ENCODE data around the gene ARHGAP6.

Gene ARHGAP6

DNA sequence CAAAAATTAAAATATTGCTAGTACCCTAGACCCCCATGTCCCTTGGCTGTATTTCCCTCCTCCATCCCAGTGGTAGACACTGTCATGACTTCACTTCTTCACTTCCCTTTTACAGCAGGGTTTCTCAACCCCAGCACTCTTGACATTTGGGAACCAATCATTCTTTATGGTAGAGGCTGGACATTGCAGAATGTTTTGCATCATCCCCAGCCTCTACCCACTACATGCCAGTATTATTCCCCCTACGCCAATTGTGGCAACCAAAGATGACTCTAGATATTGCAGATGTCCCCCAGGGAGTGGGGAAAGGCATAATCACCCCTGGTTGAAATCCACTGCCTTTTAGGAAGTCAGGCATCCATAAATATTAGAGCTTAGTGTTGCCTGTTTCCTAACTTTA, 233.9 kb downstream of the ARHGAP6 start:
- H3K4me3 ChIP-seq (ENCODE audit: low read length): no peak overlapping the region
- TF ChIP-seq CTCF (conservative IDR thresholded peaks at IDR 0.05; ENCODE audit: low read length): no peak
- no peak for DNase-seq (ENCODE audit: low read depth)

DNA sequence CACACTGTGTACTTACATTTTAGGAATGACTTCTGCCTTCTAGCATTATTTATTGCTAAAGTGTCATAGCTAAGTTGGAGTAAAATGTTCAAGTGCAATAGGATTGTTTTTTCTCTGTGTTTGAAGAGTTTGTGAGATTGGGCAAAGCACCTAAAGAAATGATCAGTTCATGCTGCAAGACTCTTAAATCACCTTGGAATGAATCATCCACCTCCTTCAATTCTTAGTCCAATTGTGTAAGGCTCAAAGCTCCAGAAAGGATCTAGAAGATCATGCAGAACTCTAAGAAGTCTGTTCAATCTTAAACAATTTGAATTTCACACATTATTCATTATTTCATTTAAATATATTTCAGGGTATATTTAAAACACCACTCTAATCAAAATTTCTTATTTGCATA, 235.4 kb downstream of the ARHGAP6 start:
- no peak for DNase-seq (ENCODE audit: low read depth)
- no peak for TF ChIP-seq CTCF (conservative IDR thresholded peaks at IDR 0.05; ENCODE audit: low read length)
- no peak overlapping the region for H3K4me3 ChIP-seq (ENCODE audit: low read length)

DNA sequence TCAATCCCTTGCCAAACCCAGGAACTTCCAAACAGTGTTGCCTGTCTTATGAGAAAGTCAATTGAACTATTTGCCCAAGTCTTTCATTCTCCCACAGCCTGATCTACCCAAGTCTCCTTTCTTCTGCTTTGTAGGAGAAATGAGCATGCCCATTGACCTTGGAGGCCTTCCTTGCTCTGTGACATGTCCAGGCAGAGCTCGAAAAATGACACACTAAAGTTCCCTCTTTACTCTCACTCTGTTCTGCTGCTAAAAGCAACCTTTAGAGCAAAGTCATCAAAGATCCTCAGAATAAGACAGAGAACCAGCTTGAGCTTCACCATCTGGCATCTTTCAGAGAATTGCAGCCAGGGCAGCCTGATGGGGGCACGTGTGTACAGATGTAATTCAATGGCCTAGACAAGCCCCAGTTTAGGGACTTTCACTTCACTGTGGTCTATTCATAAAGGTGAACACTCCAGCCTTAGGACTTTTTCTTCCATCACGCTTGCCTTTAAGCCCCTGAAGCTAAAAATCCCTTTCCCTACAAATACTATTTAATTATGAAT, 236.1 kb downstream of the ARHGAP6 start:
- no peak for TF ChIP-seq CTCF (conservative IDR thresholded peaks at IDR 0.05; ENCODE audit: low read length)
- no peak for DNase-seq (ENCODE audit: low read depth)
- H3K4me3 ChIP-seq (ENCODE audit: low read length): no peak overlapping the region

DNA sequence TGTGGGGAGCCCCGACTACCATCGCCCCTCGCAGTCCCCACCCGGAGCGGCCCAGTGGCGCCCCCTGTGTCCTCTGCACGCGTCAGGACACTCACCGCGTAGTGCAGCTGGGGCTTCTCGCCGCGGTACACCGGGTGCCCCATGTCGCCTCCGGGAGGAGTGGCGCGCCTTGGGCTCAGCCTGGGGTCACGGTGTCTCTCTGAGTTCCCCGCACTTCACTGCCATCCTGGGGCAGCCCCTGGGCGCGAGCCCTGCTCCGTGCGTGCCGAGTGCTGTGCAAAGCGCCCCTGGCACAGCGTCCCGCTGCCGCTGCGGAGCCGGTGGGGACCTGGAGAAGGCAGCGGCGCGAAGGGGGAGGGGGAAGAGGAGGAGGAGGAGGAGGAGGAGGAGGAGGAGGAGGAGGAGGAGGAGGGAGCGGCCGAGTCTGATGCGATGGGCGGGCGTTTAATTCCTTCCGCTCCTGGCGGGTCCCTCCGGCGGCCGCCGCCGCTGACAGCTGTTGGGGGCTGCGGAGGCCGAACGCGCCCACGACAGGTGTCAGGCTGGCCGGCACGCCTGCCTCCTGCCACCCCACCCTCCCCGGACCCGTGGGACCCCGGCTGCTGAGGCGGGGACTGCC, 238.2 kb downstream of the ARHGAP6 start:
- no peak for DNase-seq (ENCODE audit: low read depth)
- H3K4me3 ChIP-seq (ENCODE audit: low read length): peak overlapping the region; percentile 62
- TF ChIP-seq CTCF (conservative IDR thresholded peaks at IDR 0.05; ENCODE audit: low read length): peak; percentile 42

- TF ChIP-seq CTCF (conservative IDR thresholded peaks at IDR 0.05; ENCODE audit: low read length): no peak
- H3K4me3 ChIP-seq (ENCODE audit: low read length): peak overlapping the region; percentile 62
- no peak for DNase-seq (ENCODE audit: low read depth)
Observed at GRCh38 chrX:11426712-11427452, 238.8 kb downstream of the ARHGAP6 start.

GRCh38 chrX:11424903-11425674, 240.6 kb downstream of the ARHGAP6 start:
- no peak for DNase-seq (ENCODE audit: low read depth)
- no peak for TF ChIP-seq CTCF (conservative IDR thresholded peaks at IDR 0.05; ENCODE audit: low read length)
- H3K4me3 ChIP-seq (ENCODE audit: low read length): no peak overlapping the region
